Left renal cortex interstitium (tissue), 4 donors: ENCODE results near the gene GDF2. TPM values are rescaled to one million over a fixed set of nuclear protein-coding genes. Genes with fewer than 3 reads are reported as not detected.

Source experiments
- DNase-seq, 4 donors: peaks; one replicate each; pipeline ENCODE4 v3.0.0-alpha.2; 2013; ENCODE audit warnings: low read depth in 4 of 4, low spot score in 2 of 4, missing footprints in 1 of 4
- polyA plus RNA-seq, 4 donors: library from polyadenylated mRNA; unstranded; fragments of 120-200 nt; gene quantifications; one replicate each; pipeline ENCODE4 v1.2.1, GENCODE V29; 2013; ENCODE audit not compliant: insufficient read length in 4 of 4

The GDF2 gene
- polyA plus RNA-seq: under 1 TPM in 1 of 4 donors, not detected in 3; 0.11 TPM

DNA sequence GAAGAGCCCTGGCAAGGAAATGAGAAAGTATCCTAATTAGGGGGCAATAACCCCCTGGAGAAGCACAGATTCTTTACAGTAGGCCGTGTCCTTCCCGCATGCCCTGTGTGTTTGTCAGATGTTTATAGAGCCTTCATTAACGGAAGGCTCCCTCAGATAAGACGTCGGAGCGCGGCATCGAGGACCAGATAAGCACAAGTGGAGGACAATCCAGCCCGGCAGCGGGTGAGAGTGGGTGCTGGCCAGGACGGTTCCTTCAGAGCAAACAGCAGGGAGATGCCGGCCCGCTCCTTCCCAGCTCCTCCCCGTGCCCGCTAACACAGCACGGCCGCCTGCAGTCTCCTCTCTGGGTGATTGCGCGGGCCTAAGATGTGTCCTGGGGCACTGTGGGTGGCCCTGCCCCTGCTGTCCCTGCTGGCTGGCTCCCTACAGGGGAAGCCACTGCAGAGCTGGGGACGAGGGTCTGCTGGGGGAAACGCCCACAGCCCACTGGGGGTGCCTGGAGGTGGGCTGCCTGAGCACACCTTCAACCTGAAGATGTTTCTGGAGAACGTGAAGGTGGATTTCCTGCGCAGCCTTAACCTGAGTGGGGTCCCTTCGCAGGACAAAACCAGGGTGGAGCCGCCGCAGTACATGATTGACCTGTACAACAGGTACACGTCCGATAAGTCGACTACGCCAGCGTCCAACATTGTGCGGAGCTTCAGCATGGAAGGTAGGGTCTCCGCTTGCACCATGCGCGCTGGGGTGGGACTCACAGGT, at the start of gene GDF2:
Gene GDF2, plus strand, starts transcription at position 155 of the 762 bp plus-strand sequence. Its CDS starts 215 bp downstream, at position 370.
- DNase-seq: no peak

GRCh38 chr10:47276071-47276470, 46.2 kb upstream of the GDF2 start:
- no peak for DNase-seq

GRCh38 chr10:47276576-47277351, 45.5 kb upstream of the GDF2 start:
- DNase-seq: no peak

DNA sequence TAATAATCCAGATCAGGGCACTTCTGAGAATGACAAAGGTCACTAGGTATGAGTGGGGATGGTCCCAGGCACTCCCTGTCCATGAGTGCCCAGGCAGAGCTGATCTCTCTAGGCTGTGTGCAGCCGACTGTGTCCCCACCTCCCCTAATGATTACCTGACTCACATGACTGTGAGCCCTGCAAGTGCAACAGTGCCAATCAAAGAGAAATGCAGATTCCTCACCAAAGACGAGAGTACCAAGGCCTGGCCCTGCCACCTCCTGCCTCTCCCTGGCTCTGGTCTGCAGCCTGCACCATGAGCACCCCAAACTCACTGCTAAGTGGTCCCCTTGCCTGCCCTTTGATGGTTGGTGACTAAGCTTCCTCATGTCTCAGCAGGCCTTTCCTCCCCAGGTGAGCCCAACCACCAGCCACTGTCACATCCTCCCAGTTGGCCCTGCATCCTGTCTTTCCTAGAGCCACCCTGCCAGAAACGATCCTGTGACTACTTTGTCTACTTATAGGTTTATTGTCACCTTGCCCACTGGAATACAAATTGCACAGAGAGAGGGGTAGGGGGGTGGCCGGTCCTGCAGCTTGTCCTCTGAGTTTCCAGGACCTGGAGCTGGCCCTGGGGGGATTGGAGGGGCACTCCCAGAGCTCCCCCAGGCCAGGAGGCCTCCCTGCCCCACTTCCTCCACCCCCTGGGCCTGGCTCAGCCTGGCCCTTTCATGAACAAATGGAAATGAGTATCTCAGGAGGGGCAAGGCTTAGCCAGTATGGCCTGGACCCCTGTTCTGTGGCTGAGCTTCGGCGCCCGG, 44.7 kb upstream of the GDF2 start:
- DNase-seq: no peak

DNA sequence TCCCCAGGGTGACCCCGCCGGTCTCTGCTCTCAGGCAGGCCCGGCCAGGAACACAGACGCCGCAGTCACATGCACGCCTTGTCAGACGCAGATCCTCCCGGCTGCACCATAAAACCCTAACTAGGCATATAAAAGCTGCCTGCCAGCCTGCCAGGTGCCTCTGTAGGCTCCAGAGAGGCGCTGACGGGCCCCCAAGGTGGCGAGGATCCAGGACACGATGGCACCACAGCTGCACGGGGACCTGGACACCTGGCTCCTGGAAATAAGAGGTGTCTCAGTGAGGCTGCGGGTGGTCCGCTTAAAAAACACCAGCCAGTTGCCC, 44.1 kb upstream of the GDF2 start:
- no peak for DNase-seq

- no peak for DNase-seq
Measured at GRCh38 chr10:47278720-47279119, 43.5 kb upstream of the GDF2 start.

- no peak for DNase-seq
Measured at GRCh38 chr10:47279276-47279675, 43.0 kb upstream of the GDF2 start.

DNA sequence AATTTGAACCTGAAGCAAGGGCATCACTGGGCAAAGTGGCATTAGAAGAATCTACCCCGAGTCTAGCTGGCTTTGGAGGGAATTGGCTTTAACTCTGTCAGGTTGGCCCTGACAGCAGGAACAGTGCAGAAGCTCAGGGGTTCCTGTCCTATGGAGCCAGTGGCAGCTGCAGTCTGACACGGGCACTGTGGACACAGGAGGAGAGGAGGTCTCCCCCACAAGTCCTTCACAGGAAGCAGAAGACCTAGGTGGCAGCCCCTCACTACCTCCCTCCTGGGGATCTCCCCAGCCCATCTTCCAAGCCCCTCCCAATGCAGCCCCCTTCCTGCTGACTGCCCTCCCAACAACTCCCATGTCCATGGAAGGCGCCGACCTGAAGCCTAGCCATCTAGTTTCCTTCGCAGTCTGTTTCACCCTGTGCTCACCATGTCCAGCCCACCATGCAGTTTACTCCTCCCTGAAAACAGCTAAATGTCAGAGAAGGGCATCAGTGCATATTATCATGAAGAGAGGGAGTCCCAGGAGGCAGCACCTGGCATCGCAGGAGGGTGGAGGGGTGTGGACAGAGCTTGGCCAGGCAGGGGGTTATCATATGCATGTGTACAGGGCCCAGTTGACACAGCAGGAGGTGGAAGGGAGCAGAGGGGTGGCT, 40.1 kb upstream of the GDF2 start:
- no peak for DNase-seq

- no peak for DNase-seq
Measured at GRCh38 chr10:47282657-47283018, 39.6 kb upstream of the GDF2 start.

GRCh38 chr10:47283101-47283630, 39.1 kb upstream of the GDF2 start:
- no peak for DNase-seq

DNA sequence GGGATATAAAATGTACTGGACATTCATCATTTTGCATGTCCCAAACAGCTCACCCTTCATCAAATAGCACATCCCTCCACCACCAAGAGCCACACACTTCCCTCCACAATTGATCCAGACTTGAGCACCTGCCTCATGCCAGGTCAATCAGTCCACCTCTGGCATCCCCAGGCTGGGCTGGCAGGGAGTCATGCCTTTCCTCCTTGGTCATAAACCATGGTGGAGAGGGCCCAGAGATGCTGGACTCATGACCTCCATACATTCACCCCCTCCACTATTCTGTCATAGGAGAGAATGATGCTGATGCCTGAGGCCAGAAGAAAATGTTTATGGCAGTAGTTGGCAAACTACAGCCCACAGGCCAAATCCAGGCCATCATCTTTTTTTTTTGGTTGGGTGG, 38.4 kb upstream of the GDF2 start:
- no peak for DNase-seq

DNA sequence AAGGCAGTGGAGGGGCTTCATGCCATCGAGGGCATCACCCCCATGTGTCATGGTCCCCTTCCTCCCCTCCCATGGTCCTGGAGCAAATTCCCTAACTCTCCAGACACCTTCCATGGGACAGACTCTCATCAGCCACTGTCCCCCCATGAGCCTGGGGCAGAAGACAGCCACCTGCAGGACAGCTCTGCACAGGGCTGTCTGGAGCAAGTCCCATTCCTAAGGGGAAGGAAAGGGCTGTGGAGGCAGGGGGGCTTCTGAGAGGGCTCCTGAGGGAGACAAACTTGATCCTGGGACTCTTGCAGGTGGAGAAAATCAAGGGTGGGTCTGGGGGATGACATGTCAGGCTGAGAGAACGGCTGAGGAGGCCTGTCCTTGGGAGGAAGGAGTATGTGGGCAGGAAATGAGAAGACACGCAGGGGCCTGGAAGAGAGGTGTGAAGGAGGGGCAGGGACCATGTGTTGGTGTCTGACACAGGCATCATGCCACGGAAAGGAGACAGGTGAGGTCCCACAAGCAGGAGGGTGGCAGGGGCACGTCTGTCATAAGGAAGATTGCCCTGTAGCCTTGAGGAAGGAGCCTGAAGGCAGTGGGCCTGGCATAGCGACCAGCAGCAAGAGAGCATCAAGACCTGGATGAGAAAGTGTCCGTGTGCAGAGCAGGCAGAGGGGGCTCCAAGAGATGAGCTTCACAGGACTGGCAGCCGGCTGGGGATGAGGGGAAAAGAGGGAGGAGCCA, 36.7 kb upstream of the GDF2 start:
- no peak for DNase-seq

- DNase-seq: no peak
Measured at GRCh38 chr10:47286116-47286505, 36.1 kb upstream of the GDF2 start.

- DNase-seq: no peak
Measured at GRCh38 chr10:47286591-47287315, 35.5 kb upstream of the GDF2 start.

DNA sequence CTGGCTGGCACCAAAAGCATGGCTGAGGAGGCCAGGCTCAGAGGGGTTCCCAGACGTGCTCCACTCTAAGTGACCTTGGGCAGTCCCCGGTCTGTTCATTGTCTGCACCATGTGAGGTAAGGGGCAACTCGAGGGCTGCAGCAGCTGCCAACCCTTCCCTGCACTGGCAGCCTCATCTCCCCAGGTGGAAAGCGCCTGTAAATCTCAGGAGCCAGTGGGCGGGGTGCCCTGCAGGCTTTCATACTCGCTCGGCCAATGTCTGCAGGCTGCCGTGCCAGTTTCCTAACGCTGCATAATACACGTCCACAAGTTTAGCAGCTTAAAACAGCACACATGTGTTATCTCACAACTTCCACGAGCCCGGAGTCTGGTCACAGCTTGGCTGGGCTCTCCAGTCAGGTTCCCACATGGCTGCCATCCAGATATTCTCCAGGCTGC, 34.9 kb upstream of the GDF2 start:
- no peak for DNase-seq

GRCh38 chr10:47287805-47288204, 34.4 kb upstream of the GDF2 start:
- no peak for DNase-seq

DNA sequence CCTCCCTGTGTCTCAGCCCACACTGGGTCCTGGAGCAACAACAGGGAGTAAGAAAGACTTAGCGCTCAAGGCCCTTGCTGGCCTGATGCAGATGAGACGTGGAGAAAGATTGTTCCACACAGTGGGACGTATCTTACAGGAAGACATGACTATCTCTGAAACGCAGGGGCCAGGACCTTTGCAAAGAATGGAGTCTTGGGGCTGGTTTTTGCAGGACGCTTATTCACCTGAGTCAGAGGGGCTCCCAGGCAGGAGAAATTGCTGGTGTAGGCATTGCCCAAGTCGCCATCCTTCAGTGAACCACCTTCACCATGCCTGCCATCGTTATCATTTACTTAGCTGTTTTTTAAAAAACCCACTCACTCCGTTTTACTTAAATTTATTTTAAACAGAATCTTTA, 34.0 kb upstream of the GDF2 start:
- no peak for DNase-seq

GRCh38 chr10:47288916-47289495, 33.2 kb upstream of the GDF2 start:
- DNase-seq: no peak

GRCh38 chr10:47289921-47290320, 32.3 kb upstream of the GDF2 start:
- no peak for DNase-seq
